ENCODE results near the gene KRTAP5-9. TPM values are rescaled to one million over a fixed set of nuclear protein-coding genes. Genes with fewer than 3 reads are reported as not detected.

KRTAP5-9 gene
- total RNA-seq, 1 donor from 2014 or later, result 0.76 TPM

GRCh38 chr11:71542382-71542781, 5.8 kb upstream of the KRTAP5-9 start:
- Mint-ChIP-seq H3K4me3 (ENCODE audit: unreplicated experiment) (no peak overlapping the region), H3K27ac (ENCODE audit: unreplicated experiment) (no peak overlapping the region), H3K4me1 (ENCODE audit: low read depth, unreplicated experiment) (no peaks in the 10 kb centered on the region), H3K36me3 (ENCODE audit: unreplicated experiment) (peaks cover 12% of the 10 kb centered on the region), H3K27me3 (ENCODE audit: unreplicated experiment) (peaks cover 7% of the 10 kb centered on the region), H3K9me3 (ENCODE audit: unreplicated experiment) (peaks cover 15% of the 10 kb centered on the region)
- DNase-seq, result no peak
- TF ChIP-seq CTCF (IDR thresholded peaks at IDR 0.05; ENCODE audit: partially characterized antibody, unreplicated experiment), result no peak

GRCh38 chr11:71542879-71543777, 5.1 kb upstream of the KRTAP5-9 start:
- Mint-ChIP-seq H3K36me3 (ENCODE audit: unreplicated experiment) (peaks cover 13% of the 10 kb centered on the region), H3K27me3 (ENCODE audit: unreplicated experiment) (peaks cover 8% of the 10 kb centered on the region), H3K9me3 (ENCODE audit: unreplicated experiment) (peaks cover 15% of the 10 kb centered on the region), H3K4me3 (ENCODE audit: unreplicated experiment) (no peak overlapping the region), H3K27ac (ENCODE audit: unreplicated experiment) (no peak overlapping the region), H3K4me1 (ENCODE audit: low read depth, unreplicated experiment) (no peaks in the 10 kb centered on the region)
- no peak for DNase-seq
- no peak for TF ChIP-seq CTCF (IDR thresholded peaks at IDR 0.05; ENCODE audit: partially characterized antibody, unreplicated experiment)

- H3K9me3 Mint-ChIP-seq (ENCODE audit: unreplicated experiment), result peaks cover 10% of the 10 kb centered on the region
- H3K27me3 Mint-ChIP-seq (ENCODE audit: unreplicated experiment), result peaks cover 8% of the 10 kb centered on the region
- no peaks in the 10 kb centered on the region for H3K4me1 Mint-ChIP-seq (ENCODE audit: low read depth, unreplicated experiment)
- no peak for DNase-seq
- peaks cover 15% of the 10 kb centered on the region for H3K36me3 Mint-ChIP-seq (ENCODE audit: unreplicated experiment)
- TF ChIP-seq CTCF (IDR thresholded peaks at IDR 0.05; ENCODE audit: partially characterized antibody, unreplicated experiment), result no peak
- no peak overlapping the region for H3K4me3 Mint-ChIP-seq (ENCODE audit: unreplicated experiment)
- H3K27ac Mint-ChIP-seq (ENCODE audit: unreplicated experiment), result no peak overlapping the region
Measured at GRCh38 chr11:71543866-71544265, 4.4 kb upstream of the KRTAP5-9 start.

GRCh38 chr11:71544525-71545214, 3.5 kb upstream of the KRTAP5-9 start:
- no peak for TF ChIP-seq CTCF (IDR thresholded peaks at IDR 0.05; ENCODE audit: partially characterized antibody, unreplicated experiment)
- H3K4me1 Mint-ChIP-seq (ENCODE audit: low read depth, unreplicated experiment), result no peaks in the 10 kb centered on the region
- peaks cover 8% of the 10 kb centered on the region for H3K27me3 Mint-ChIP-seq (ENCODE audit: unreplicated experiment)
- H3K4me3 Mint-ChIP-seq (ENCODE audit: unreplicated experiment), result no peak overlapping the region
- no peak for DNase-seq
- H3K27ac Mint-ChIP-seq (ENCODE audit: unreplicated experiment), result no peak overlapping the region
- H3K36me3 Mint-ChIP-seq (ENCODE audit: unreplicated experiment), result peaks cover 15% of the 10 kb centered on the region
- H3K9me3 Mint-ChIP-seq (ENCODE audit: unreplicated experiment), result peaks cover 11% of the 10 kb centered on the region

Measured in glutamatergic neuron (in vitro differentiated cells).